Heart left ventricle (tissue), 16 donors: ENCODE data around the gene CNTN4. TPM values are rescaled to one million over a fixed set of nuclear protein-coding genes. Genes with fewer than 3 reads are reported as not detected.
"Not testable (repeated sequence)": the region's sequence is repeated elsewhere in the genome, so short reads cannot be mapped to it uniquely, and the experiment has no call there.

Experiments used
- ATAC-seq, 4 donors: fragments of 200-7000 bp; cut with Tn5 transposase; one replicate each; pipeline ENCODE4 v1.9.1; 2020 to 2022; ENCODE audit warnings: moderate library complexity in 4 of 4, mild to moderate bottlenecking in 3 of 4, moderate number of reproducible peaks in 1 of 4
- DNase-seq, 5 donors: peaks; one replicate each; pipeline ENCODE4 v3.0.0-alpha.2; 2020
- H3K27ac ChIP-seq, 12 donors: fragments of 200-600 bp; sonication (generic) in 4 of 12; one replicate each; pipeline versions ENCODE4 v1.5.0 to v1.8.0; 2016 to 2022; ENCODE audit warnings: mild to moderate bottlenecking in 2 of 12
- H3K27me3 ChIP-seq, 9 donors: fragments of 200-600 bp; sonication (generic) in 2 of 9; one replicate each; pipeline versions ENCODE4 v1.5.1 to v1.8.0; 2016 to 2022; ENCODE audit warnings: mild to moderate bottlenecking in 3 of 9
- H3K36me3 ChIP-seq, 9 donors: fragments of 200-600 bp; sonication (generic) in 2 of 9; one replicate each; pipeline versions ENCODE4 v1.5.0 to v1.8.0; 2018 to 2022; ENCODE audit warnings: mild to moderate bottlenecking in 2 of 9
- H3K4me1 ChIP-seq, 12 donors: fragments of 200-600 bp; sonication (generic) in 4 of 12; one replicate each; pipeline versions ENCODE4 v1.5.0 to v1.8.0; 2016 to 2022; ENCODE audit warnings: mild to moderate bottlenecking in 3 of 12
- H3K4me3 ChIP-seq, 12 donors: fragments of 200-600 bp; sonication (generic) in 4 of 12; one replicate each; pipeline versions ENCODE4 v1.5.0 to v1.8.0; 2017 to 2022; ENCODE audit warnings: mild to moderate bottlenecking in 9 of 12, moderate library complexity in 4 of 12
- H3K9me3 ChIP-seq, 12 donors: fragments of 200-600 bp; sonication (generic) in 4 of 12; one replicate each; pipeline versions ENCODE4 v1.5.0 to v1.8.0; 2016 to 2022; ENCODE audit warnings: mild to moderate bottlenecking in 1 of 12
- POLR2A ChIP-seq, 2 donors: fragments of 450-650 bp; IDR thresholded peaks; one replicate each; pipeline ENCODE4 v1.6.1; 2017; ENCODE audit warnings: antibody characterized with exemption in 2 of 2, mild to moderate bottlenecking in 2 of 2, moderate library complexity in 2 of 2
- WGBS, 4 donors: extraction: QIAGEN DNeasy Blood & Tissue Kit in 2 of 4; methylation state at CpG; one replicate each; pipeline versions ENCODE4 v1.1.5 to v1.1.7; 2013 to 2018; 5-methylcytosine and 5-hydroxymethylcytosine counted together
- intact Hi-C, 10 donors: fragments of 100-400 bp; cut with DNase I; formaldehyde crosslinking; loops; one replicate each; pipeline versions ENCODE4 v1.11.1 to v1.14.2; 2022
- polyA plus RNA-seq, 2 donors: library from polyadenylated mRNA; stranded (reverse); fragments of 200-250 nt; gene quantifications; one replicate each; pipeline ENCODE4 v1.2.3, GENCODE V29; 2013
- total RNA-seq, 9 donors: library from RNA; depleted of rRNA in 2 of 9; stranded (reverse); fragments of >200 nt in 2 of 9; fragmentation: NEBNext Ultra II Directional in 3 of 9; extraction: Animal tissue kit (Norgen Biotek cat#: 25700) in 3 of 9; gene quantifications; one replicate each; pipeline versions ENCODE4 v1.1.0 to v1.2.4, GENCODE V29; 2016 to 2023
- TF ChIP-seq, protein P1 (sequence below), 12 donors: fragments of 200-600 bp; sonication (generic) in 4 of 12; IDR thresholded peaks; one replicate each; pipeline versions ENCODE4 v1.5.0 to v1.8.0; 2018 to 2022; ENCODE audit warnings: antibody characterized with exemption in 12 of 12, mild to moderate bottlenecking in 5 of 12
- donor health status: ischemic (EF 13 %, LVEDD 7.1; RV severe dilation, severe dysfunction).
- donor health status: healthy with polysubstance abuse.
- donor health status: DM: no; HTN: yes; CAD: no.
- donor health status: DM: no; HTN: no; CAD: no.
- donor health status: ischemic (EF 25% LVEDD 6.9; RV normal size, moderate dysfunction).
- donor health status: ischemic (EF 25% LVEDD 5.7; RV mildly dilated, moderate dysfunction).
- donor health status: healthy.
- donor health status: DM: yes; HTN: yes; CAD: no.
- donor health status: ischemic (EF 35%, LVEDD 5.7; RV mildly dilated, moderate dysfunction).
- donor health status: nonischemic (EF 11% LVEDD 7.7; RV severe dilation, severe dysfunction).
- donor health status: DM: yes; HTN: yes; CAD: no.
- donor health status: PGD.
- donor health status: ischemic (EF 29% LVEDD 5.4; RV normal size, mild dysfunction).
- donor health status: nonischemic (EF 23%, LVEDD 6.1; RV moderate dilation, normal function).

CNTN4 gene
- total and polyA plus RNA-seq, 11 donors = 0.30 to 6.7 (median 1.2) TPM

DNA sequence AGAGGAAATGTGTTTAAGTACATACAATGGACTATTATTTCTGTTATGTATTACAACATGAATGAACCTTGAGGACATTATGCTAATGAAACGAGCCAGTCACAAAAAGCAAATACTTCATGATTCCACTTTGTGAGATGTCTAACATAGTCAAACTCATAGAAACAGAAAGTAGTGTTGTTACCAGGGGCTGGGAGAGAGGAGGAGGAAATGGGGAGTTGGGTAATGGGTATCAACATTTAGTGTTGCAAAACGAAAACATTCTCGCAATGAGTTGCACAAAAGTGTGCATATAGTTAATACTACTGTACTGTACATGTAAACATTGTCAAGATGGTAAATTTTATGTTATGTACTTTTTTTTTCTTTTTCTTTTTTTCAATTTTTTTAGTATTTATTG lies 817.2 kb downstream of the CNTN4 start:
- no peak overlapping the region for H3K27ac ChIP-seq
- H3K36me3 ChIP-seq = no peaks in the 10 kb centered on the region
- TF ChIP-seq, protein P1, sequence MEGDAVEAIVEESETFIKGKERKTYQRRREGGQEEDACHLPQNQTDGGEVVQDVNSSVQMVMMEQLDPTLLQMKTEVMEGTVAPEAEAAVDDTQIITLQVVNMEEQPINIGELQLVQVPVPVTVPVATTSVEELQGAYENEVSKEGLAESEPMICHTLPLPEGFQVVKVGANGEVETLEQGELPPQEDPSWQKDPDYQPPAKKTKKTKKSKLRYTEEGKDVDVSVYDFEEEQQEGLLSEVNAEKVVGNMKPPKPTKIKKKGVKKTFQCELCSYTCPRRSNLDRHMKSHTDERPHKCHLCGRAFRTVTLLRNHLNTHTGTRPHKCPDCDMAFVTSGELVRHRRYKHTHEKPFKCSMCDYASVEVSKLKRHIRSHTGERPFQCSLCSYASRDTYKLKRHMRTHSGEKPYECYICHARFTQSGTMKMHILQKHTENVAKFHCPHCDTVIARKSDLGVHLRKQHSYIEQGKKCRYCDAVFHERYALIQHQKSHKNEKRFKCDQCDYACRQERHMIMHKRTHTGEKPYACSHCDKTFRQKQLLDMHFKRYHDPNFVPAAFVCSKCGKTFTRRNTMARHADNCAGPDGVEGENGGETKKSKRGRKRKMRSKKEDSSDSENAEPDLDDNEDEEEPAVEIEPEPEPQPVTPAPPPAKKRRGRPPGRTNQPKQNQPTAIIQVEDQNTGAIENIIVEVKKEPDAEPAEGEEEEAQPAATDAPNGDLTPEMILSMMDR (IDR thresholded peaks at IDR 0.05) = no peak
- TF ChIP-seq POLR2A (IDR thresholded peaks at IDR 0.05) = no peak
- H3K4me3 ChIP-seq = no peak overlapping the region
- WGBS, 4 donors = 83 to 90% (median 84%) methylated on average over 3 of the region's 3 CpGs
- no peaks in the 10 kb centered on the region for H3K9me3 ChIP-seq
- DNase-seq (no peak), ATAC-seq (no peak)
- no peaks in the 10 kb centered on the region for H3K4me1 ChIP-seq
- H3K27me3 ChIP-seq = no peaks in the 10 kb centered on the region
- intact Hi-C loops = no loop called here

DNA sequence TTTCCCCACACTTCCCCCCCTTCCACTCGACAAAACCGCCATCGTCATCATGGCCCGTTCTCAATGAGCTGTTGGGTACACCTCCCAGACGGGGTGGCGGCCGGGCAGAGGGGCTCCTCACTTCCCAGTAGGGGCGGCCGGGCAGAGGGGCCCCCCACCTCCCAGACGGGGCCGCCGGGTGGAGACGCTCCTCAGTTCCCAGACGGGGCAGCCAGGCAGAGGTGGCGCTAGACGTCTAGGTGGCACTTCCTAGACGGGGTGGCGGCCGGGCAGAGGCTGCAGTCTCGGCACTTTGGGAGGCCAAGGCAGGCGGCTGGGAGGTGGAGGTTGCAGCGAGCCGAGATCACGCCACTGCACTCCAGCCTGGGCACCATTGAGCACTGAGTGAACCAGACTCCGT lies 818.0 kb downstream of the CNTN4 start:
- H3K9me3 ChIP-seq, H3K27ac ChIP-seq, ATAC-seq, H3K4me1 ChIP-seq, H3K4me3 ChIP-seq, H3K27me3 ChIP-seq, intact Hi-C loops, H3K36me3 ChIP-seq, DNase-seq: not testable (repeated sequence)
- WGBS, 4 donors = 92 to 95% (median 93%) methylated on average over 17 to 25 of the region's 25 CpGs

DNA sequence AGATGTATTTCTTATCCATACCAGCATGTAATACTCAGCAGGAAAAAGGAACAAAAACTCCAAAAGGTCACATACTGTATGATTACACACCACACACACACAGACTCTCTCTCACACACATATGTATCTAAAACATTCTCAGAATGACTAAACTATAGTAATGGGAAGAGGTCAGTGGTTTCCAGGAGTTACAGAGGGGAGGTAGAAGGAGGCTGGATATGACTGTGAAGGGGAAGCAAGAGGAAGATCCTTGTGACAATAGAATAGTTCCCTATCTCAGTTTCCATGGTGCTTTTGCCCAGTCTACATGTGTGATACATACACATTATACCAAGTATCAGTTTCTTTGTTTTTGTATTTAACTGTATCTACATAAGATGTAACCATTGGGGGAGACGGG lies 821.4 kb downstream of the CNTN4 start:
- no peak for TF ChIP-seq POLR2A (IDR thresholded peaks at IDR 0.05)
- TF ChIP-seq, protein P1 (IDR thresholded peaks at IDR 0.05) = no peak
- no peaks in the 10 kb centered on the region for H3K27me3 ChIP-seq
- no peak overlapping the region for H3K27ac ChIP-seq
- H3K4me1 ChIP-seq = no peaks in the 10 kb centered on the region
- intact Hi-C loops = loop anchor here in 1 of 10 donors (5.0 kb wide), 1 partner anchor 653 kb away; no protein-coding TSS in a partner anchor
- WGBS, 4 donors = 87 to 100% (median 91%) methylated on average over 1 of the region's 1 CpG
- no peak overlapping the region for H3K4me3 ChIP-seq
- ATAC-seq (no peak), DNase-seq (no peak)
- H3K9me3 ChIP-seq = no peaks in the 10 kb centered on the region
- H3K36me3 ChIP-seq = no peaks in the 10 kb centered on the region

DNA sequence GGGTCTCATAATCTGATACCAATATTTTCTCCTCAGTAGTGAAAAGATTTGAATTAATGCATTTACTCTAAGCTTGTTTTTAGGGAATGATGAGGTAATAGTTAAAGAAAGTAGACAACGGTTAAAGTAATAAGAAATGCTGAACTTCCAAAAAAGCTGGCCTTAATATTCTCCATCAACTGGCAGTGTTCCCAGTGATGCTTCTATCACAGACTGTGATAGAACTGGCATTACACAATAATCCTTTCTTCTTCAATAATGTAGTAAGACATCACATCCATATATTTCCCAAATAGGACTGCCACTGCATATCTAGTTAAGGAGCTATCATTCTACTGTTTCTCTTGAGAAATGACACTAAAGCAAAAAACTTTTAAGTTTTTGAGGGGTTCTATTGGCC lies 822.8 kb downstream of the CNTN4 start:
- Histone ChIP-seq H3K27me3 (no peaks in the 10 kb centered on the region), H3K9me3 (no peaks in the 10 kb centered on the region), H3K4me1 (no peaks in the 10 kb centered on the region), H3K27ac (no peak overlapping the region), H3K4me3 (no peak overlapping the region), H3K36me3 (no peaks in the 10 kb centered on the region)
- intact Hi-C loops = loop anchor here in 1 of 10 donors (5.0 kb wide), 1 partner anchor 654 kb away; no protein-coding TSS in a partner anchor
- DNase-seq (no peak), ATAC-seq (no peak)
- 48 to 69% (median 59%) methylated on average over 1 of the region's 1 CpG for WGBS, 4 donors
- TF ChIP-seq POLR2A (IDR thresholded peaks at IDR 0.05) = no peak
- TF ChIP-seq, protein P1 (IDR thresholded peaks at IDR 0.05) = no peak

DNA sequence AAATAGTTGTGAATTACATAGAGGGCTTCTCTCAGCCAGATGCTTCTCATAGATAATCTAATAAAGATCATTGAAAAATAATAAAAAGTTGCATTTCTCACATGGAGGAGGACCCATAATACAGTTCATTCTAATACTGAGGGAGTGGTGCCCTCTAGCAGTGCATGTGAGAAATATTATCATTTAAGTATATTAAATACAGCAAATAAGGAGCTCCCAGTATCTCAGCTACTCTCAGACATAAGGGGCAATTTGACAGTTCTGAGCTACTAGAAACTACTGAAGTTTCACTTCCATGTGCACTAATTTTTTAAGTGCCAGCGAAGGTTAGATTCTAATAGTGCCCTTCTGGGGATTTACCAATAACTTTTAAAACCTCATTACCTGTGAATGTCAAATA lies 823.2 kb downstream of the CNTN4 start:
- DNase-seq = peak in 1 of 5 donors; percentile 7
- TF ChIP-seq, protein P1 (IDR thresholded peaks at IDR 0.05) = peak in 9 of 12 donors; percentile 20 to 56 (median 47)
- no peak for TF ChIP-seq POLR2A (IDR thresholded peaks at IDR 0.05)
- no peak overlapping the region for H3K27ac ChIP-seq
- H3K4me1 ChIP-seq = no peaks in the 10 kb centered on the region
- no peaks in the 10 kb centered on the region for H3K9me3 ChIP-seq
- H3K36me3 ChIP-seq = no peaks in the 10 kb centered on the region
- intact Hi-C loops = loop anchor here in 1 of 10 donors (5.0 kb wide), 1 partner anchor 655 kb away; no protein-coding TSS in a partner anchor
- no peak overlapping the region for H3K4me3 ChIP-seq
- H3K27me3 ChIP-seq = no peaks in the 10 kb centered on the region
- 74 to 77% (median 74%) methylated on average over 1 of the region's 1 CpG for WGBS, 4 donors
- peak in 1 of 4 donors; percentile 58 for ATAC-seq
